Parathyroid adenoma (tissue), 2 donors: ENCODE measurements around the gene TEAD1.

Experiments used
- H2AFZ ChIP-seq: fragments of 300-600 bp; sonication (generic); one replicate; pipeline ENCODE4 v1.7.0; 2017; ENCODE audit warnings: antibody characterized with exemption, mild to moderate bottlenecking
- H3K27ac ChIP-seq: fragments of 300-600 bp; sonication (generic); one replicate; pipeline ENCODE4 v1.7.0; 2017
- H3K27me3 ChIP-seq: fragments of 300-600 bp; sonication (generic); one replicate; pipeline ENCODE4 v1.7.0; 2017; ENCODE audit warnings: low read length; ENCODE audit not compliant: control insufficient read depth, insufficient read depth
- H3K36me3 ChIP-seq: fragments of 300-600 bp; sonication (generic); one replicate; pipeline ENCODE4 v1.7.0; 2017; ENCODE audit warnings: low read length; ENCODE audit not compliant: control insufficient read depth, insufficient read depth
- H3K4me1 ChIP-seq: fragments of 300-600 bp; sonication (generic); one replicate; pipeline ENCODE4 v1.7.0; 2017; ENCODE audit warnings: control low read depth
- H3K4me2 ChIP-seq: fragments of 300-600 bp; sonication (generic); one replicate; pipeline ENCODE4 v1.7.0; 2017; ENCODE audit warnings: low read length
- H3K4me3 ChIP-seq: fragments of 300-600 bp; sonication (generic); one replicate; pipeline ENCODE4 v1.7.0; 2017; ENCODE audit warnings: low read depth, low read length
- H3K79me2 ChIP-seq: fragments of 300-600 bp; sonication (generic); one replicate; pipeline ENCODE4 v1.7.0; 2017; ENCODE audit warnings: control low read depth
- H3K9ac ChIP-seq: fragments of 300-600 bp; sonication (generic); one replicate; pipeline ENCODE4 v1.7.0; 2017; ENCODE audit warnings: mild to moderate bottlenecking
- H3K9me3 ChIP-seq: fragments of 300-600 bp; sonication (generic); one replicate; pipeline ENCODE4 v1.7.0; 2017; ENCODE audit warnings: low read length; ENCODE audit not compliant: control insufficient read depth
- CTCF ChIP-seq: fragments of 300-600 bp; sonication (generic); IDR thresholded peaks from one replicate; pipeline ENCODE4 v1.7.0; 2017; ENCODE audit warnings: antibody characterized with exemption, mild to moderate bottlenecking
- donor health status: primary hyperparathyroidism.

Gene TEAD1

GRCh38 chr11:12846786-12847615 lies 172.8 kb downstream of the TEAD1 start:
- H3K4me1 ChIP-seq, result no peaks in the 10 kb centered on the region
- no peak for TF ChIP-seq CTCF
- H3K27ac ChIP-seq, result no peak overlapping the region
- H3K36me3 ChIP-seq, result no peaks in the 10 kb centered on the region
- H3K79me2 ChIP-seq, result peaks cover 3% of the 10 kb centered on the region
- H2AFZ ChIP-seq, result no peak overlapping the region
- H3K4me3 ChIP-seq, result no peak overlapping the region
- H3K9ac ChIP-seq, result no peak overlapping the region
- no peak overlapping the region for H3K4me2 ChIP-seq
- H3K9me3 ChIP-seq, result no peaks in the 10 kb centered on the region
- no peaks in the 10 kb centered on the region for H3K27me3 ChIP-seq

DNA sequence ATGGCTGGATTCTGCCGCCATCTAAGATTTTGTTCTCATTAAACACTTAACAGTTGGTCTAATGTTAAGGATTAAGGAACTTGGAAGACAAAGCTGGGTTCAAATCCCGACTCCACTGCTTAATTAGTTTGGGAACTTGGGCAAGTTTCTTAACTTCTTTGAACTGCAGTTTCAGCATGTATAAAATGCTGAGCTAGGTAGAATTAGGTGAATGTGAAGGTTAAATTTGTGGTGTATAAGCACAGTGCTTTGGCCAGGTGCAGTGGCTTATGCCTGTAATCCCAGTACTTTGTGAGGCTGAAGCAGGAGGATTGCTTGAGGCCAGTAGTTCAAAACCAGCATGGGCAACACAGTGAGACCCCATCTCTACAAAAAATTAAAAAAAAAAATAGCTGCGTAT lies 174.2 kb downstream of the TEAD1 start:
- Histone ChIP-seq H3K36me3 (no peaks in the 10 kb centered on the region), H3K9me3 (no peaks in the 10 kb centered on the region), H3K27ac (no peak overlapping the region), H3K4me1 (no peaks in the 10 kb centered on the region), H3K4me3 (no peak overlapping the region), H3K4me2 (no peak overlapping the region), H2AFZ (no peak overlapping the region), H3K9ac (no peak overlapping the region), H3K27me3 (no peaks in the 10 kb centered on the region), H3K79me2 (peaks cover 12% of the 10 kb centered on the region)
- no peak for TF ChIP-seq CTCF

DNA sequence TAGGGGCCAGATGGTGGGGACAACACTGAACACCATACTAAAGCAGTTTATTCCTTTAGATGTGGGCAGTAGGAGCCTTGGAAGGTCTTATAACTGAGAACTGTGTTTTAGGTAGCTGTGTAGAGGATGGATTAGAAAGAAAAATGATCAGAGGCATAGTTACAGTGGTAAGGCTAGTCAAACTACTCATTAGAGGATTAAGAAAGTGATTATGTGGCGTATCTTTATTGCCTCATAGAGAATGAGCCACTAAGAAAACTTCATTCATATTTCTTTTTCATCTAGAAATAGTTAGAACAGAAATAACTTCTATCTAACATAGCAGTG lies 179.1 kb downstream of the TEAD1 start:
- Histone ChIP-seq H3K36me3 (no peaks in the 10 kb centered on the region), H3K4me2 (peak overlapping the region; percentile 42), H3K79me2 (peaks cover 14% of the 10 kb centered on the region), H3K4me1 (peaks cover 2% of the 10 kb centered on the region), H3K9ac (no peak overlapping the region), H3K27ac (no peak overlapping the region), H3K27me3 (no peaks in the 10 kb centered on the region), H3K9me3 (no peaks in the 10 kb centered on the region), H2AFZ (no peak overlapping the region), H3K4me3 (no peak overlapping the region)
- TF ChIP-seq CTCF, result no peak

DNA sequence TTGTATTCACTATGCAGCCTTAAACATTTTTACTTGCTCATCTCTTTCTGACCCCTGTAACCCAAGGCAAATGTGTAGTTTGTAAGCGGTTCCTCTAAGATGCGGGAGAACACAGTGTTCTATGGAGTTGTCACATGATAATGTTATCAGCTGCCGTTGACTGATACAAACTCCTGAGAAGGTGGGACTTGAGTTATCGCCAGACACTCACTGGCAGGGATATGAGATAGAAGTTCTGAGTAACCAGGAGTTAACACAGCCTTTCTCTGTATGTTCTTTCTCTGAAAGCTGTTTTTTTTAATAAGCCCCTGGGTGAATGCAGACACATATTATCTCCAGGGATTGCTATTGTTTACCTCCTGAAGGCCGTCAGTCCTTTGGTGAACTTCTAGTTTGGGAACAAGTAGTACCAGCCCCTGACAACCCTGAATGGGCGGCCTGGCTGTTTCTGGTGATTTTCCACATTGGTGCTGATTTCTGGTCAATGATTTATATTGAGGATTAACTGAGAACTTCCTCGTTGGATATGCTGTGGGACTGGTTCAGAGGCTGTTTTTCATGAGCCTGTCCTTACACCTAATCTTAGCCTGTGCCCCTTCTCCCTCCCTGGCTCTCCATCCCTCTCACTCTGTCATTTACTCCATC lies 179.6 kb downstream of the TEAD1 start:
- no peak overlapping the region for H3K9ac ChIP-seq
- H3K4me2 ChIP-seq, result peak overlapping the region; percentile 42
- H3K36me3 ChIP-seq, result no peaks in the 10 kb centered on the region
- no peaks in the 10 kb centered on the region for H3K9me3 ChIP-seq
- no peak for TF ChIP-seq CTCF
- H3K79me2 ChIP-seq, result peaks cover 14% of the 10 kb centered on the region
- H3K4me1 ChIP-seq, result peaks cover 2% of the 10 kb centered on the region
- no peak overlapping the region for H3K4me3 ChIP-seq
- no peaks in the 10 kb centered on the region for H3K27me3 ChIP-seq
- no peak overlapping the region for H3K27ac ChIP-seq
- H2AFZ ChIP-seq, result no peak overlapping the region

- Histone ChIP-seq H3K4me1 (peaks cover 2% of the 10 kb centered on the region), H3K36me3 (no peaks in the 10 kb centered on the region), H3K4me3 (no peak overlapping the region), H3K27me3 (no peaks in the 10 kb centered on the region), H3K27ac (no peak overlapping the region), H3K4me2 (no peak overlapping the region), H3K9ac (no peak overlapping the region), H2AFZ (no peak overlapping the region), H3K79me2 (peaks cover 14% of the 10 kb centered on the region), H3K9me3 (no peaks in the 10 kb centered on the region)
- TF ChIP-seq CTCF, result no peak
Observed at GRCh38 chr11:12854297-12854661, 180.1 kb downstream of the TEAD1 start.
